ENCODE measurements around the gene CCDC192.

- TF ChIP-seq CTCF (conservative IDR thresholded peaks at IDR 0.05; ENCODE audit: low read depth in 2 of 2) (no peak), JUNB (IDR thresholded peaks at IDR 0.05; ENCODE audit: unreplicated experiment) (no peak), CREB1 (CRISPR knock-in tag; IDR thresholded peaks at IDR 0.05; ENCODE audit: low read depth) (no peak), REST (IDR thresholded peaks at IDR 0.05; ENCODE audit: unreplicated experiment) (no peak), EZH2 (IDR thresholded peaks at IDR 0.05; ENCODE audit: low read depth, unreplicated experiment) (no peak)
Measured at GRCh38 chr5:127683008-127683407, 20.2 kb upstream of the CCDC192 start.
